ENCODE results near the gene MOB3C.

GRCh38 chr1:46585312-46585938 lies 31.2 kb downstream of the MOB3C start:
- TF ChIP-seq CTCF (IDR thresholded peaks at IDR 0.05): no peak
- no peak for TF ChIP-seq POLR2A (IDR thresholded peaks at IDR 0.05)

All from heart left ventricle (tissue), 13 donors.